Endodermal cell (in vitro differentiated cells): ENCODE results near the gene SLCO4C1. TPM values are rescaled to one million over a fixed set of nuclear protein-coding genes. Genes with fewer than 3 reads are reported as not detected.

Experiments
- DNase-seq: peaks from one replicate; pipeline ENCODE4 v3.0.0-alpha.2; 2017
- H3K27ac ChIP-seq: 2 replicates; pipeline ENCODE4 v1.5.1; 2013; ENCODE audit warnings: mild to moderate bottlenecking, low read depth, low read length, moderate library complexity
- H3K27me3 ChIP-seq: 2 replicates; pipeline ENCODE4 v1.6.1; 2013; ENCODE audit warnings: mild to moderate bottlenecking, low read length, moderate library complexity; ENCODE audit not compliant: insufficient read depth, control insufficient read depth, poor library complexity, severe bottlenecking
- H3K36me3 ChIP-seq: 2 replicates; pipeline ENCODE4 v1.7.0; 2013; ENCODE audit warnings: mild to moderate bottlenecking, low read length, moderate library complexity; ENCODE audit not compliant: control insufficient read depth, insufficient read depth
- H3K4me1 ChIP-seq: one replicate; pipeline ENCODE4 v1.7.0; 2013; ENCODE audit warnings: low read length; ENCODE audit not compliant: control insufficient read depth, insufficient read depth
- H3K4me3 ChIP-seq: 2 replicates; pipeline ENCODE4 v1.5.1; 2013; ENCODE audit warnings: mild to moderate bottlenecking, low read length, moderate library complexity
- H3K9ac ChIP-seq: 2 replicates; pipeline ENCODE4 v1.6.1; 2013; ENCODE audit warnings: mild to moderate bottlenecking, low read length, moderate library complexity; ENCODE audit not compliant: poor library complexity, severe bottlenecking; ENCODE audit errors: extremely low read depth
- H3K9me3 ChIP-seq: 2 replicates; pipeline ENCODE4 v1.6.1; 2013; ENCODE audit warnings: mild to moderate bottlenecking, low read length, moderate library complexity; ENCODE audit not compliant: control insufficient read depth
- H3K27ac Mint-ChIP-seq: 2 replicates; pipeline ENCODE4 v1.8.0; 2020; ENCODE audit warnings: mixed read lengths
- H3K27me3 Mint-ChIP-seq: 2 replicates; pipeline ENCODE4 v1.8.0; 2021; ENCODE audit warnings: mild to moderate bottlenecking, mixed read lengths; ENCODE audit not compliant: insufficient read depth
- H3K36me3 Mint-ChIP-seq: 2 replicates; pipeline ENCODE4 v1.8.0; 2020; ENCODE audit warnings: low read depth, mixed read lengths
- H3K4me1 Mint-ChIP-seq: 2 replicates; pipeline ENCODE4 v1.8.0; 2020; ENCODE audit warnings: mixed read lengths
- H3K4me3 Mint-ChIP-seq: 2 replicates; pipeline ENCODE4 v1.8.0; 2020; ENCODE audit warnings: mild to moderate bottlenecking, moderate library complexity, mixed read lengths
- H3K9me3 Mint-ChIP-seq: 2 replicates; pipeline ENCODE4 v1.8.0; 2020; ENCODE audit warnings: mild to moderate bottlenecking, mixed read lengths
- CTCF ChIP-seq: fragments of 200-600 bp; sonication (generic); conservative IDR thresholded peaks from 2 replicates; pipeline ENCODE4 v1.5.0; 2021; ENCODE audit warnings: antibody characterized with exemption, mild to moderate bottlenecking
- WGBS, 2 experiments: methylation state at CpG; one replicate each; pipeline versions ENCODE4 v1.1.5 to v1.1.7; 2013; ENCODE audit warnings: missing lambda C conversion rate in 2 of 2, mixed read lengths in 1 of 2; ENCODE audit not compliant: insufficient coverage in 1 of 2, insufficient read length in 1 of 2; 5-methylcytosine and 5-hydroxymethylcytosine counted together
- total RNA-seq, 2 donors: library from RNA; stranded (reverse); fragmentation: NEBNext Ultra II Directional in 1 of 2; extraction: Animal tissue kit (Norgen Biotek cat#: 25700) in 1 of 2; gene quantifications; 2 replicates in 1 of 2; 3 replicates in 1 of 2; pipeline ENCODE4 v1.2.1, GENCODE V29; 2021

The SLCO4C1 gene
- total RNA-seq, 2 donors from 2014 or later, result 1.9 to 3.6 TPM

- Mint-ChIP-seq H3K4me3 (peak overlapping the region; percentile 85), H3K27ac (no peak overlapping the region), H3K27me3 (peaks cover 25% of the 10 kb centered on the region), H3K4me1 (peaks cover 8% of the 10 kb centered on the region), H3K36me3 (no peaks in the 10 kb centered on the region), H3K9me3 (no peaks in the 10 kb centered on the region)
- Histone ChIP-seq H3K27ac (no peak overlapping the region), H3K27me3 (peaks cover 18% of the 10 kb centered on the region), H3K36me3 (no peaks in the 10 kb centered on the region), H3K9ac (no peak overlapping the region), H3K4me3 (peak overlapping the region; percentile 94), H3K9me3 (no peaks in the 10 kb centered on the region), H3K4me1 (no peaks in the 10 kb centered on the region)
- WGBS, 2 experiments, result 53 to 61% methylated on average over 4 of the region's 4 CpGs
- TF ChIP-seq CTCF, result no peak
- no peak for DNase-seq
Observed at GRCh38 chr5:102294886-102295395, 1.1 kb downstream of the SLCO4C1 start.

GRCh38 chr5:102290004-102290403, 6.1 kb downstream of the SLCO4C1 start:
- no peak overlapping the region for H3K27ac Mint-ChIP-seq
- no peak for TF ChIP-seq CTCF

GRCh38 chr5:102289251-102289899, 6.7 kb downstream of the SLCO4C1 start:
- Mint-ChIP-seq H3K9me3 (no peaks in the 10 kb centered on the region), H3K27ac (no peak overlapping the region), H3K4me1 (no peaks in the 10 kb centered on the region), H3K27me3 (peaks cover 2% of the 10 kb centered on the region), H3K4me3 (no peak overlapping the region), H3K36me3 (no peaks in the 10 kb centered on the region)
- Histone ChIP-seq H3K9me3 (no peaks in the 10 kb centered on the region), H3K4me3 (no peak overlapping the region), H3K27ac (no peak overlapping the region), H3K27me3 (no peaks in the 10 kb centered on the region), H3K36me3 (no peaks in the 10 kb centered on the region), H3K4me1 (no peaks in the 10 kb centered on the region), H3K9ac (no peak overlapping the region)
- no peak for TF ChIP-seq CTCF
- 90 to 93% methylated on average over 4 to 6 of the region's 6 CpGs for WGBS, 2 experiments
- DNase-seq, result no peak

More at GRCh38 chr5:102290004-102290403, 6.1 kb downstream of the SLCO4C1 start:
- Histone ChIP-seq H3K27me3 (peaks cover 3% of the 10 kb centered on the region), H3K36me3 (no peaks in the 10 kb centered on the region), H3K4me3 (no peak overlapping the region), H3K9ac (no peak overlapping the region), H3K9me3 (no peaks in the 10 kb centered on the region), H3K27ac (no peak overlapping the region), H3K4me1 (no peaks in the 10 kb centered on the region)
- H3K36me3 Mint-ChIP-seq, result no peaks in the 10 kb centered on the region
- H3K9me3 Mint-ChIP-seq, result no peaks in the 10 kb centered on the region
- peaks cover 8% of the 10 kb centered on the region for H3K27me3 Mint-ChIP-seq
- H3K4me3 Mint-ChIP-seq, result no peak overlapping the region
- DNase-seq, result no peak
- H3K4me1 Mint-ChIP-seq, result peaks cover 3% of the 10 kb centered on the region
- 94 to 96% methylated on average over 3 of the region's 3 CpGs for WGBS, 2 experiments
